CD4-positive, alpha-beta memory T cell (primary cell): ENCODE data around the gene MAP3K19. TPM values are rescaled to one million over a fixed set of nuclear protein-coding genes. Genes with fewer than 3 reads are reported as not detected.

Source experiments
- CTCF ChIA-PET: fragments of 350-600 bp; sonication (Branson Sonifier 250); formaldehyde crosslinking; loops from one replicate; lab custom pipeline; 2021; ENCODE audit warnings: inconsistent platforms; ENCODE audit not compliant: partially characterized antibody; lab: Charles Lee
- POLR2A ChIA-PET: fragments of 350-600 bp; sonication (Branson Sonifier 250); formaldehyde crosslinking; loops from one replicate; lab custom pipeline; 2021; ENCODE audit not compliant: partially characterized antibody; lab: Charles Lee
- DNase-seq, 5 donors: peaks; one replicate each; pipeline versions ENCODE4 v3.0.0 to v3.0.0-alpha.2; 2020 to 2022; ENCODE audit warnings: mixed read lengths in 1 of 5
- H3K27ac ChIP-seq: one replicate; pipeline ENCODE4 v1.7.0; 2013; ENCODE audit warnings: low read depth, low read length
- H3K27me3 ChIP-seq: 2 replicates; pipeline ENCODE4 v1.7.0; 2013; ENCODE audit warnings: mild to moderate bottlenecking, low read length, moderate library complexity; ENCODE audit not compliant: insufficient read depth
- H3K36me3 ChIP-seq: 2 replicates; pipeline ENCODE4 v1.7.0; 2013; ENCODE audit warnings: mild to moderate bottlenecking, low read length, moderate library complexity; ENCODE audit not compliant: insufficient read depth
- H3K4me1 ChIP-seq: 2 replicates; pipeline ENCODE4 v1.7.0; 2013; ENCODE audit warnings: mild to moderate bottlenecking, low read length, moderate library complexity; ENCODE audit not compliant: insufficient read depth
- H3K4me3 ChIP-seq, 2 donors: one replicate each; pipeline ENCODE4 v1.7.0; 2013; ENCODE audit warnings: low read length in 2 of 2, mild to moderate bottlenecking in 1 of 2
- H3K9me3 ChIP-seq, 2 donors: one replicate each; pipeline ENCODE4 v1.7.0; 2013; ENCODE audit warnings: low read length in 2 of 2, control low read depth in 1 of 2; ENCODE audit not compliant: control insufficient read depth in 1 of 2
- H3K27ac Mint-ChIP-seq, 7 donors: one replicate each; pipeline ENCODE4 v1.8.0; 2020 to 2021; ENCODE audit warnings: mixed read lengths in 7 of 7, mild to moderate bottlenecking in 6 of 7, inconsistent platforms in 3 of 7, moderate library complexity in 3 of 7
- H3K27me3 Mint-ChIP-seq, 2 donors: one replicate each; pipeline ENCODE4 v1.8.0; 2020 to 2021; ENCODE audit warnings: mixed read lengths in 2 of 2
- H3K36me3 Mint-ChIP-seq, 2 donors: one replicate each; pipeline ENCODE4 v1.8.0; 2020 to 2021; ENCODE audit warnings: mixed read lengths in 2 of 2, inconsistent platforms in 1 of 2, mild to moderate bottlenecking in 1 of 2
- H3K4me1 Mint-ChIP-seq, 4 donors: one replicate each; pipeline ENCODE4 v1.8.0; 2020 to 2021; ENCODE audit warnings: mixed read lengths in 4 of 4, mild to moderate bottlenecking in 1 of 4
- H3K4me3 Mint-ChIP-seq, 8 donors: one replicate each; pipeline ENCODE4 v1.8.0; 2020 to 2021; ENCODE audit warnings: mixed read lengths in 8 of 8, mild to moderate bottlenecking in 7 of 8, moderate library complexity in 6 of 8, inconsistent platforms in 3 of 8
- H3K9me3 Mint-ChIP-seq, 8 donors: one replicate each; pipeline ENCODE4 v1.8.0; 2020 to 2021; ENCODE audit warnings: mixed read lengths in 8 of 8, mild to moderate bottlenecking in 5 of 8, inconsistent platforms in 3 of 8, moderate library complexity in 1 of 8
- intact Hi-C: fragments of 100-400 bp; cut with micrococcal nuclease; formaldehyde crosslinking; loops from one replicate; pipeline ENCODE4 v1.15.1; 2023
- polyA plus RNA-seq, 2 donors: library from polyadenylated mRNA; unstranded; fragments of 300-500 nt; fragmentation: Illumina TruSeq; gene quantifications; one replicate each; pipeline ENCODE4 v1.2.3, GENCODE V29; 2021
- total RNA-seq, 2 experiments: library from RNA; stranded (reverse); gene quantifications; one replicate each; pipeline ENCODE4 v1.2.3, GENCODE V29; 2021

MAP3K19 gene
- total and polyA plus RNA-seq, 4 experiments from 2014 or later = not detected

DNA sequence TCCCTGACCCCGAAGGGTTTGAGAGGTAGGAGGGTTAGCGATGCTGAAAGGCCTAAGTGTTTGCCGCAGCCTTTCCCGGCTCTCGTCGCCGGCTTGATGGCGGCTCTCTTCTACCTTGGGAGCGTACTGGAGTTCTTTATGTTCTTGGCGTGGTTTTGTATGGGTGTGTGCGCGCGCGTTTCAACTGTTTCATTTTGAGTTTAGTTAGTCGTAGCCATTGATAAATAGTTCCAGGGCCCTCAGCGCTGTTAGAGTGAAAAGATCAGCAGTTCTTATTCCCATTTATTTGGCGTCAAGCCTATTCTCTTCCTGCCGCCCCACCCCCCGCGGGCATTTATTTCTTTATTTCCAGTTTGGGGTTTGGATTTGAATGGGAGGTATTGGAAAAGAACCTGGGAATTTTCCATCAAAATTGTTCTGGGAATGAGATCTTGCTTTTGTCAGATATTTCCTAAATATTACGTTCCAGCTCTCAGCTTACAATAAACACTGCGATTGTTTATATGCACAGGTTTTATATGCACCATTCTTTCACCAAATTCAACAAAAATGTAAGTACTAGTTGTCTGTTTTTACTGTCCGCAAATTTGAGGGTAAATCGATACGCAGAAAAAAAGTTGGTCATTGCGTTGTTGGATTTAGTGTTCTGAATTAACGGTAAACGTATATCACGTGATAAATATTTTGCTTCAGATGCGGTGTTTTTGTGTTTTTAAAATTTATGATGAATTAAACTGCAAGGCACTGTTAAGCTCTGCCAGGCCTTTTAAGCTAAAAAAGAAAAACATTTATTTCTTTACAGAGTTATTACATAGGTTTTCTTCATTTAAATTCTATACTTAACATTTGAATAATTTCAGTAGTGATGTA is 127.7 kb downstream of the MAP3K19 start:
- Mint-ChIP-seq H3K4me1 (peaks cover 27 to 70% (median 50%) of the 10 kb centered on the region in 4 donors), H3K36me3 (peaks cover under 1 to 22% of the 10 kb centered on the region in 2 donors), H3K27ac (peak overlapping the region; percentile 93 to 99 (median 98)), H3K4me3 (peak overlapping the region; percentile 90 to 99 (median 97)), H3K27me3 (peaks cover 0 to 3% of the 10 kb centered on the region in 2 donors), H3K9me3 (peaks cover 0 to 3% (median 0%) of the 10 kb centered on the region in 8 donors)
- H3K27ac ChIP-seq = peak overlapping the region; percentile 95
- H3K4me3 ChIP-seq = peak overlapping the region; percentile 68 to 94
- H3K27me3 ChIP-seq = no peaks in the 10 kb centered on the region
- peaks cover 59% of the 10 kb centered on the region for H3K4me1 ChIP-seq
- H3K36me3 ChIP-seq = no peaks in the 10 kb centered on the region
- peak in 4 of 5 donors; percentile 37 to 71 (median 46) for DNase-seq
- intact Hi-C loops = loop anchor here (10.0 kb wide), 1 partner anchor 675 kb away; no protein-coding TSS in a partner anchor
- ChIA-PET POLR2A (interaction anchor here (0.9 to 2.8 kb wide), 11 partner anchors 9 to 957 kb away, joined by 3 to 21 read pairs (median 7); partner anchors contain the start of genes MCM6, R3HDM1, RAB3GAP1 and UBXN4), CTCF (no interaction called here)
- H3K9me3 ChIP-seq = no peaks in the 10 kb centered on the region

DNA sequence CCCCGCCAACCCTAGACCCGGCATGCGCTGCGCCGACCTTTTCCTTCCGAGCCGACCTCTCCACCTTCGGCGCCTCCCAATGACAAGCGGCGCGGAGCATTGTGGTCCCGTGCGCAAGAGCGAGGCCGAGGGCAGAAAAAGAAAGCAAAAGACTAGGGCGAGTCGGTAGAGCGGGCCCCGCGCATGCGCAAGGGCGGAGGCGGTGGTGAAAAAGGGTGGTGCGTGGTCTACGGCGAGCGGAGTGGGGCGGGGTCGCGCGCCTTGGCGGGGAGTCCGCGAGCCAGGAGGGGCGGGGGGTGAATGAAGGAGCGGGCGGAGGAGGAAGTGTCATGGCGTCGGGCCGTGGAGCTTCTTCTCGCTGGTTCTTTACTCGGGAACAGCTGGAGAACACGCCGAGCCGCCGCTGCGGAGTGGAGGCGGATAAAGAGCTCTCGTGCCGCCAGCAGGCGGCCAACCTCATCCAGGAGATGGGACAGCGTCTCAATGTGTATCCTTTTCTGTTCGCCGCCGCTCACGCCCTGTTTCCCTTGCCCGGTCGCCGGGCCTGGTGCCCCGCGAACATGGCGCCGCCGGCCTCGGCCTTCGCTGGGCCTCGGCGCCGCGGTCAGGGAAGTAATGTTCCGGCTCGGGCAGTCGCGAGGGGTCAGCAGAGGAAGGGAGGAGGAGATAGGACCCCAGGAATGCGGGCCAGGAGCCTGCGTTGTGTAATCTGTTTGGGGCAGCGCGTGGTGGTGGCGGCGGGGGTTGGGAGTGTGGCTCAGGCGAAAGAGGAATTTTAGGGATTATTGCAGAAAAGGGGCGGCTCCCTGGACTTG is 128.5 kb downstream of the MAP3K19 start, which contains the start of gene CCNT2:
Gene CCNT2, plus strand, starts transcription at position 297 of the 815 bp plus-strand sequence. Its CDS starts 33 bp downstream, at position 330.
- peaks cover 0 to 4% of the 10 kb centered on the region in 2 donors for H3K27me3 Mint-ChIP-seq
- Histone ChIP-seq H3K4me1 (peaks cover 52% of the 10 kb centered on the region), H3K4me3 (peak within 1 kb of the TSS; percentile 68 to 94), H3K36me3 (no peaks in the 10 kb centered on the region), H3K27ac (peak within 1 kb of the TSS; percentile 95), H3K27me3 (no peaks in the 10 kb centered on the region), H3K9me3 (no peaks in the 10 kb centered on the region)
- peak within 1 kb of the TSS; percentile 90 to 99 (median 97) for H3K4me3 Mint-ChIP-seq
- peaks cover 22 to 61% (median 43%) of the 10 kb centered on the region in 4 donors for H3K4me1 Mint-ChIP-seq
- DNase-seq = peak; percentile 99 to 100 (median 100)
- POLR2A ChIA-PET = interaction anchor here (0.9 to 2.8 kb wide), 14 partner anchors 10 to 958 kb away, joined by 3 to 21 read pairs (median 4); partner anchors contain the start of genes MCM6, R3HDM1, RAB3GAP1 and UBXN4
- CTCF ChIA-PET = no interaction called here
- peak within 1 kb of the TSS; percentile 93 to 99 (median 98) for H3K27ac Mint-ChIP-seq
- H3K36me3 Mint-ChIP-seq = peaks cover 0 to 17% of the 10 kb centered on the region in 2 donors
- intact Hi-C loops = loop anchor here (1.0 to 10.0 kb wide), 8 partner anchors 134 to 1218 kb away; partner anchors contain the start of genes MCM6, RAB3GAP1 and UBXN4
- H3K9me3 Mint-ChIP-seq = peaks cover 0 to 3% (median 0%) of the 10 kb centered on the region in 8 donors

DNA sequence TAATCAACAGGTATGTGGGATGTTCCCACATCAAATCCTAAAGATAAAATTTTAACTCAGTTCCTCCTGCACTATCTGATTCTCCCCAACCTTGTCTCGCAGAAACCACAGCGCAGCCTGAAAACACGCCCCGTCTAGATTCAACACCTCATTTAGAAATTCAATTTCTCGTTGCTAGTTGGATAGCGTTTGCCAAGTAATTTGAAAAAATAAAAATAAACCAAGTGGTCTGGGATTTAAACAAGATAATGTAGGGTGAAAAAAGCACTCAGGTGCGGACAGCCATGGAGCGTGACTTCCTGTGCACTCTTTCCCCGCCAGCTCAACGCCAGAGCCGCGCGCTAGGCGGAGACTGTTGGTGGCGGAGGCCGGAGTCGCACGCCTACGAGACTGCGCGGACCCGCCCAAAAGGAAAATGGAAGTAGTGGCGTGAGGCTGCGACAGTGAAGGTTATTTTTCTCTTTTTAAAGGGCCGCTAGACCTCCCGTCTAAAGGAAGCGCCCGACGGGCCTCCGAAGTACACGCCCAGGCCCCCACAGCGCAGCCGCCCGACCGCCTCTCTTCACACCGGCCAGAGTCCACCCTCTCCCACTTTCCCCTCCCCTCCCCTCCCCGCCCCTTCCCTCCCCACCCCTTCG is 129.2 kb downstream of the MAP3K19 start:
- H3K36me3 ChIP-seq = no peaks in the 10 kb centered on the region

DNA sequence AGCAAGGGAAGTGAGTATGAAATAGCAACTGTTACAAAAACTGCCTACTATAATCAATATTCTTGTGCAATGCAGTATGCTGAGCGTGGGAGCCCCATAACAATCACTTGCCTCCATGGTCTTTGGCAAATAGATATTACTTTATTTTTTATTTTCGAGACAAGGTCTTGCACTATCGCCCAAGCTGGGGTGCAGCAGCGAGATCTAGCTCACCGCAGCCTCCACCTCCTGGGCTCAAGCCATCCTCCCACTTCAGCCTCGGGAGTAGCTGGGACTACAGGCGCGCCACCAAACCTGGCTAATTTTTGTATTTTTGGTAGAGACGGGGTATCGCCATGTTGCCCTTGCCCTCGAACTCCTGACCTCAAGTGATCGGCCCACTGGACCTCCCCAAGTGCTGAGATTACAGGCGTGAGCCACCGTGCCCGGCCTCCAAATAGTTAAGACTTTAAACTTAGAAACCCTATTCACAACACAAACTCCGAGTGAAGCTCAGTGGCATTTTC is 129.8 kb downstream of the MAP3K19 start:
- Mint-ChIP-seq H3K9me3 (peaks cover 0 to 4% (median 0%) of the 10 kb centered on the region in 8 donors), H3K36me3 (peaks cover 0 to 15% of the 10 kb centered on the region in 2 donors), H3K4me1 (peaks cover 14 to 49% (median 32%) of the 10 kb centered on the region in 4 donors), H3K4me3 (peak overlapping the region; percentile 90 to 99 (median 97)), H3K27ac (peak overlapping the region; percentile 93 to 99 (median 98)), H3K27me3 (peaks cover 0 to 4% of the 10 kb centered on the region in 2 donors)
- peak in 1 of 5 donors; percentile 40 for DNase-seq
- Histone ChIP-seq H3K27me3 (no peaks in the 10 kb centered on the region), H3K36me3 (no peaks in the 10 kb centered on the region), H3K4me3 (peak overlapping the region; percentile 19 to 66), H3K4me1 (peaks cover 41% of the 10 kb centered on the region), H3K27ac (peak overlapping the region; percentile 95), H3K9me3 (no peaks in the 10 kb centered on the region)
- CTCF ChIA-PET = interaction anchor here (1.1 kb wide), 1 partner anchor 9 kb away, joined by 4 read pairs; no protein-coding TSS in a partner anchor
- intact Hi-C loops = loop anchor here (10.0 kb wide), 1 partner anchor 673 kb away; no protein-coding TSS in a partner anchor
- POLR2A ChIA-PET = interaction anchor here (0.6 to 2.8 kb wide), 12 partner anchors 9 to 958 kb away, joined by 3 to 21 read pairs (median 5); partner anchors contain the start of genes R3HDM1, RAB3GAP1, UBXN4 and ZRANB3

More for the DNA sequence above, 129.2 kb downstream of the MAP3K19 start:
- H3K4me3 ChIP-seq = peak overlapping the region; percentile 19 to 66
- POLR2A ChIA-PET = interaction anchor here (0.6 to 2.8 kb wide), 18 partner anchors 9 to 958 kb away, joined by 3 to 21 read pairs (median 5); partner anchors contain the start of genes MCM6, R3HDM1, RAB3GAP1 and UBXN4
- H3K4me3 Mint-ChIP-seq = peak overlapping the region; percentile 90 to 99 (median 97)
- peaks cover 19 to 55% (median 37%) of the 10 kb centered on the region in 4 donors for H3K4me1 Mint-ChIP-seq
- peaks cover 0 to 3% (median 0%) of the 10 kb centered on the region in 8 donors for H3K9me3 Mint-ChIP-seq
- peak overlapping the region; percentile 93 to 99 (median 98) for H3K27ac Mint-ChIP-seq
- peaks cover 46% of the 10 kb centered on the region for H3K4me1 ChIP-seq
- CTCF ChIA-PET = no interaction called here
- peaks cover 0 to 15% of the 10 kb centered on the region in 2 donors for H3K36me3 Mint-ChIP-seq
- peak; percentile 89 to 93 (median 92) for DNase-seq
- peak overlapping the region; percentile 95 for H3K27ac ChIP-seq
- no peaks in the 10 kb centered on the region for H3K27me3 ChIP-seq
- H3K9me3 ChIP-seq = no peaks in the 10 kb centered on the region
- intact Hi-C loops = loop anchor here (1.0 to 10.0 kb wide), 8 partner anchors 134 to 1218 kb away; partner anchors contain the start of genes MCM6, RAB3GAP1 and UBXN4
- H3K27me3 Mint-ChIP-seq = peaks cover 0 to 4% of the 10 kb centered on the region in 2 donors

Other genes starting within 250 kb of the MAP3K19 start
- not detected for gene ACMSD, start 208.8 kb downstream of the MAP3K19 start, total RNA-seq
- not detected for gene ACMSD, start 208.8 kb downstream of the MAP3K19 start, polyA plus RNA-seq
- gene CCNT2, start 128.6 kb downstream of the MAP3K19 start, total RNA-seq = 10 to 100 TPM; 75.4 to 80.6 TPM
- gene CCNT2, start 128.6 kb downstream of the MAP3K19 start, polyA plus RNA-seq = 10 to 100 TPM; 23.1 to 24.2 TPM
- 10 to 100 TPM; 45.1 to 46.7 TPM for gene RAB3GAP1, start 4.8 kb upstream of the MAP3K19 start, total RNA-seq
- gene RAB3GAP1, start 4.8 kb upstream of the MAP3K19 start, polyA plus RNA-seq = 10 to 100 TPM in 1 of 2 donors, 1 to 10 TPM in 1; 8.4 to 23.5 TPM